PC-3 (cell line): ENCODE data around the gene PITX1. TPM values are rescaled to one million over a fixed set of nuclear protein-coding genes. Genes with fewer than 3 reads are reported as not detected.
A peak's percentile ranks its signal among the peaks of the same experiment; 100 is the strongest.

Source experiments
- ATAC-seq: fragments of 200-7000 bp; cut with Tn5 transposase; 2 replicates; pipeline ENCODE4 v1.9.1; 2020; ENCODE audit warnings: mild to moderate bottlenecking, moderate library complexity
- BruUV-seq: library from RNA; stranded (reverse); fragments of 400-500 nt; replicated peaks from 2 replicates; lab custom pipeline; 2021; lab: Mats Ljungman, UMichigan
- CTCF ChIA-PET: fragments of 300-600 bp; sonication (Branson Sonifier 250); formaldehyde crosslinking; loops from one replicate; lab custom pipeline; 2022; ENCODE audit warnings: antibody characterized with exemption; lab: Charles Lee
- POLR2A ChIA-PET: fragments of 300-600 bp; sonication (Branson Sonifier 250); formaldehyde crosslinking; loops from one replicate; lab custom pipeline; 2022; ENCODE audit warnings: antibody characterized with exemption; ENCODE audit not compliant: unreplicated experiment; lab: Charles Lee
- DNase-seq: peaks from one replicate; pipeline ENCODE4 v3.0.0-alpha.2; 2015
- H2AFZ ChIP-seq: fragments of 300-600 bp; sonication (generic); 2 replicates; pipeline ENCODE4 v1.6.0; 2016; ENCODE audit warnings: antibody characterized with exemption, low read length
- H3F3A ChIP-seq: fragments of 300-600 bp; sonication (generic); one replicate; pipeline ENCODE4 v1.6.0; 2017; ENCODE audit warnings: antibody characterized with exemption, low read length, control low read depth, mild to moderate bottlenecking; ENCODE audit not compliant: unreplicated experiment
- H3K27ac ChIP-seq: fragments of 300-600 bp; sonication (generic); 2 replicates; pipeline ENCODE4 v1.5.1; 2016; ENCODE audit warnings: mild to moderate bottlenecking, low read length
- H3K27me3 ChIP-seq: fragments of 300-600 bp; sonication (generic); 2 replicates; pipeline ENCODE4 v1.6.1; 2016; ENCODE audit warnings: low read length, mixed read lengths
- H3K36me3 ChIP-seq: fragments of 300-600 bp; sonication (generic); 2 replicates; pipeline ENCODE4 v1.6.1; 2016; ENCODE audit warnings: low read depth, mixed run types, low read length, mixed read lengths
- H3K4me1 ChIP-seq: fragments of 300-600 bp; sonication (generic); 2 replicates; pipeline ENCODE4 v1.5.1; 2016; ENCODE audit warnings: low read length; ENCODE audit not compliant: insufficient read depth
- H3K4me2 ChIP-seq: fragments of 300-600 bp; sonication (generic); 2 replicates; pipeline ENCODE4 v1.6.0; 2016; ENCODE audit warnings: low read length
- H3K4me3 ChIP-seq: fragments of 300-600 bp; sonication (generic); 2 replicates; pipeline ENCODE4 v1.5.1; 2016; ENCODE audit warnings: mild to moderate bottlenecking, low read length, mixed read lengths
- H3K79me2 ChIP-seq: fragments of 300-600 bp; sonication (generic); 2 replicates; pipeline ENCODE4 v1.6.1; 2017; ENCODE audit warnings: low read length, mixed read lengths
- H3K9ac ChIP-seq: fragments of 300-600 bp; sonication (generic); 2 replicates; pipeline ENCODE4 v1.6.0; 2016; ENCODE audit warnings: mild to moderate bottlenecking, low read length
- H3K9me2 ChIP-seq: fragments of 300-600 bp; sonication (generic); replicated peaks from 2 replicates; pipeline ENCODE4 v1.6.1; 2016; ENCODE audit warnings: mixed run types, low read length, mixed read lengths
- H3K9me3 ChIP-seq: fragments of 300-600 bp; sonication (generic); 2 replicates; pipeline ENCODE4 v1.6.1; 2016; ENCODE audit warnings: low read length, mixed read lengths
- H4K20me1 ChIP-seq: fragments of 300-600 bp; sonication (generic); 2 replicates; pipeline ENCODE4 v1.6.1; 2016; ENCODE audit warnings: low read length, mixed read lengths
- EZH2 ChIP-seq: fragments of 300-600 bp; sonication (generic); IDR thresholded peaks from one replicate; pipeline ENCODE4 v1.6.1; 2017; ENCODE audit warnings: antibody characterized with exemption, mild to moderate bottlenecking, low read length; ENCODE audit not compliant: unreplicated experiment
- EZH2phosphoT487 ChIP-seq: fragments of 300-600 bp; sonication (generic); IDR thresholded peaks from 2 replicates; pipeline ENCODE4 v1.6.1; 2018; ENCODE audit warnings: mild to moderate bottlenecking, antibody characterized with exemption, low read length, borderline replicate concordance
- intact Hi-C: fragments of 100-400 bp; cut with micrococcal nuclease; formaldehyde crosslinking; loops from 2 replicates; pipeline ENCODE4 v1.9.0; 2023
- total RNA-seq: library from RNA; depleted of rRNA; stranded (reverse); fragments of >200 nt; gene quantifications from 2 replicates; pipeline ENCODE4 v1.2.3, GENCODE V29; 2014
- TF ChIP-seq, protein P1 (sequence below): fragments of 300-600 bp; sonication (generic); conservative IDR thresholded peaks from 2 replicates; pipeline ENCODE4 v1.5.1; 2017; ENCODE audit warnings: antibody characterized with exemption, low read depth, mild to moderate bottlenecking, low read length

Gene PITX1
- total RNA-seq, 1 experiment from 2014 or later: 40.8 TPM

DNA sequence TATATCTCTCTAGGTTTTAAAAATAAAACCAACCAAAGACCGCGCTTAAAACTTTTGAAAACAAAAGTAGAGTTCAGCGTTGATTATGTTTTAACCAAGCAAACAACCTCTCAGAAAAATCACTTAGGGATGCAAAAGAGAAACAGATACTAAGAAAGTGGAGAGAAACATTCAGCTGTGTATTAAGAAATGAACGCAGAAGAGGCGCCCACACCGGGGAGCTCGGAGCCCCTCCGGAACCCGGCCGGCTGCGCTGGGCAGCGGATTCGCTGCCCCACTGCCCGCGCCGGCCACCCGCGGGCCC is 1.4 kb downstream of the PITX1 start:
- no peak for DNase-seq
- ATAC-seq: no peak
- ChIA-PET POLR2A (no interaction called here), CTCF (no interaction called here)
- peak overlapping the region; percentile 99 for H3K4me3 ChIP-seq
- no peaks in the 10 kb centered on the region for H3F3A ChIP-seq
- H3K9me3 ChIP-seq: no peaks in the 10 kb centered on the region
- peak overlapping the region; percentile 83 for H3K9ac ChIP-seq
- peak overlapping the region; percentile 87 for H3K4me2 ChIP-seq
- H2AFZ ChIP-seq: peak overlapping the region; percentile 58
- H3K4me1 ChIP-seq: peaks cover 13% of the 10 kb centered on the region
- no peaks in the 10 kb centered on the region for H3K9me2 ChIP-seq
- H3K27ac ChIP-seq: no peak overlapping the region
- H3K79me2 ChIP-seq: peaks cover 51% of the 10 kb centered on the region
- TF ChIP-seq EZH2phosphoT487 (no peak), EZH2 (no peak)
- TF ChIP-seq, protein P1, sequence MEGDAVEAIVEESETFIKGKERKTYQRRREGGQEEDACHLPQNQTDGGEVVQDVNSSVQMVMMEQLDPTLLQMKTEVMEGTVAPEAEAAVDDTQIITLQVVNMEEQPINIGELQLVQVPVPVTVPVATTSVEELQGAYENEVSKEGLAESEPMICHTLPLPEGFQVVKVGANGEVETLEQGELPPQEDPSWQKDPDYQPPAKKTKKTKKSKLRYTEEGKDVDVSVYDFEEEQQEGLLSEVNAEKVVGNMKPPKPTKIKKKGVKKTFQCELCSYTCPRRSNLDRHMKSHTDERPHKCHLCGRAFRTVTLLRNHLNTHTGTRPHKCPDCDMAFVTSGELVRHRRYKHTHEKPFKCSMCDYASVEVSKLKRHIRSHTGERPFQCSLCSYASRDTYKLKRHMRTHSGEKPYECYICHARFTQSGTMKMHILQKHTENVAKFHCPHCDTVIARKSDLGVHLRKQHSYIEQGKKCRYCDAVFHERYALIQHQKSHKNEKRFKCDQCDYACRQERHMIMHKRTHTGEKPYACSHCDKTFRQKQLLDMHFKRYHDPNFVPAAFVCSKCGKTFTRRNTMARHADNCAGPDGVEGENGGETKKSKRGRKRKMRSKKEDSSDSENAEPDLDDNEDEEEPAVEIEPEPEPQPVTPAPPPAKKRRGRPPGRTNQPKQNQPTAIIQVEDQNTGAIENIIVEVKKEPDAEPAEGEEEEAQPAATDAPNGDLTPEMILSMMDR: no peak
- no peaks in the 10 kb centered on the region for H4K20me1 ChIP-seq
- no peaks in the 10 kb centered on the region for H3K27me3 ChIP-seq
- BruUV-seq: no TSS peak
- no peaks in the 10 kb centered on the region for H3K36me3 ChIP-seq
- intact Hi-C loops: loop anchor here (5.0 kb wide), 3 partner anchors 50 to 300 kb away; no protein-coding TSS in a partner anchor

DNA sequence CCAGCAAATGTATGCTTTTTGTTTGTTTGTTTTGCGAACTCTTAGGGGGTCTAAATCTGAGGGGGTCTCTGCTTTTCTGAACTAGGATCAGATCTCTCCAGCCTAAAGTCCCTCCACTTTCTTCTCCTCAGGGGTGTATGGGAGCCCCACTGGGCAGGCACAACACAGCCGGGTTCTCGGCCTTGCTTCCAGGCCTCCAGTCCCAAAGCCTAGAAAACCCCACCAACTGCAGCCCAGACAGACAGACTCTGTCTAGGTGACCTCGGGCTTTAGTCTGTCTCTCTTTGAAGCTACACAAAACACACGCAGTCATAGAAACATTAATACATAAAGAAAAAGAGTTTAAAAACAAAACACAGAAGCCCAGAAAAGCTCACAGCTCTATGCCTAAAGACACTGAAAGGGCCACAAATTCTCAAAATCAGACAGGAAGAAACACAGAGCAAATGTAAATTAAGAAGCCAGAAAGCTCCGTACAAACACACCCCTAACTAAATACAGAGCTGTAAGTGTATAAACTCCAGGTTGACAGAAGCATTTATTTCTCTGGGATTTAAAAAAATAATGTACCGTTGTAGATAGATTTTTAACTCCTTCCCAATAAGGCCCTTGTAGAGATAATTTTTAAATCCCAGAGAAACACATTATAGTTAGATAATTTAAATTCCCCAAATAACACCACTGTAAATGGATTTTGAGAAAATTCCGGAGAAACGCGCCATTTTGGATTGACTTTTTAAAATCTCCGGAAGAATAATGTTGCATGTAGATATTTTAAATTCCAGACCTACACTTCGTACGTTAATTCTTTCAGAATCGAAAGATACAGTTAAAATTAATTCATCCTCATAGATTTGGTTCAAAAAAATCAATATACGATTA is 2.0 kb downstream of the PITX1 start:
- Histone ChIP-seq H3K27ac (no peak overlapping the region), H3K4me2 (peak overlapping the region; percentile 87), H4K20me1 (no peaks in the 10 kb centered on the region), H2AFZ (peak overlapping the region; percentile 58; the same call in 1 of the 2 replicates), H3K36me3 (no peaks in the 10 kb centered on the region), H3K27me3 (no peaks in the 10 kb centered on the region), H3F3A (no peaks in the 10 kb centered on the region), H3K9ac (peak overlapping the region; percentile 83), H3K9me2 (no peaks in the 10 kb centered on the region), H3K4me1 (peaks cover 13% of the 10 kb centered on the region), H3K79me2 (peaks cover 57% of the 10 kb centered on the region), H3K9me3 (no peaks in the 10 kb centered on the region), H3K4me3 (peak overlapping the region; percentile 99)
- ATAC-seq (no peak), DNase-seq (peak; percentile 2)
- CTCF ChIA-PET: no interaction called here
- TSS peak; percentile 30 for BruUV-seq
- TF ChIP-seq, protein P1: no peak
- TF ChIP-seq EZH2 (no peak), EZH2phosphoT487 (no peak)
- POLR2A ChIA-PET: no interaction called here
- intact Hi-C loops: loop anchor here (5.0 kb wide), 3 partner anchors 50 to 300 kb away; no protein-coding TSS in a partner anchor
